Hepatocyte (in vitro differentiated cells): ENCODE results near the gene RPL22.

ENCODE experiments used
- EZH2 ChIP-seq: fragments of 200-600 bp; sonication (generic); IDR thresholded peaks from 2 replicates; pipeline ENCODE4 v1.6.1; 2016; ENCODE audit warnings: antibody characterized with exemption, mild to moderate bottlenecking, borderline replicate concordance
- TF ChIP-seq, protein P1 (sequence below): fragments of 200-600 bp; sonication (generic); IDR thresholded peaks from 2 replicates; pipeline ENCODE4 v1.5.1; 2016; ENCODE audit warnings: antibody characterized with exemption, mild to moderate bottlenecking; ENCODE audit not compliant: poor library complexity

- TF ChIP-seq, protein P1, sequence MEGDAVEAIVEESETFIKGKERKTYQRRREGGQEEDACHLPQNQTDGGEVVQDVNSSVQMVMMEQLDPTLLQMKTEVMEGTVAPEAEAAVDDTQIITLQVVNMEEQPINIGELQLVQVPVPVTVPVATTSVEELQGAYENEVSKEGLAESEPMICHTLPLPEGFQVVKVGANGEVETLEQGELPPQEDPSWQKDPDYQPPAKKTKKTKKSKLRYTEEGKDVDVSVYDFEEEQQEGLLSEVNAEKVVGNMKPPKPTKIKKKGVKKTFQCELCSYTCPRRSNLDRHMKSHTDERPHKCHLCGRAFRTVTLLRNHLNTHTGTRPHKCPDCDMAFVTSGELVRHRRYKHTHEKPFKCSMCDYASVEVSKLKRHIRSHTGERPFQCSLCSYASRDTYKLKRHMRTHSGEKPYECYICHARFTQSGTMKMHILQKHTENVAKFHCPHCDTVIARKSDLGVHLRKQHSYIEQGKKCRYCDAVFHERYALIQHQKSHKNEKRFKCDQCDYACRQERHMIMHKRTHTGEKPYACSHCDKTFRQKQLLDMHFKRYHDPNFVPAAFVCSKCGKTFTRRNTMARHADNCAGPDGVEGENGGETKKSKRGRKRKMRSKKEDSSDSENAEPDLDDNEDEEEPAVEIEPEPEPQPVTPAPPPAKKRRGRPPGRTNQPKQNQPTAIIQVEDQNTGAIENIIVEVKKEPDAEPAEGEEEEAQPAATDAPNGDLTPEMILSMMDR: no peak
- no peak for TF ChIP-seq EZH2
These were observed 26.3 kb upstream of the RPL22 start for GRCh38 chr1:6225651-6226050.
